OCI-LY1 (cell line): ENCODE measurements around the gene PNPLA8.

Experiments used
- H2AFZ ChIP-seq: fragments of 200-600 bp; sonication (generic), shearing (Covaris generic); 2 replicates; pipeline ENCODE4 v1.6.0; 2014; ENCODE audit warnings: antibody characterized with exemption, mild to moderate bottlenecking, low read length
- H3F3A ChIP-seq: fragments of 200-600 bp; sonication (generic), shearing (Covaris generic); 2 replicates; pipeline ENCODE4 v1.6.0; 2014; ENCODE audit warnings: mild to moderate bottlenecking, antibody characterized with exemption, low read length, moderate library complexity; ENCODE audit not compliant: insufficient read depth
- H3K27ac ChIP-seq: fragments of 200-600 bp; sonication (generic); 2 replicates; pipeline ENCODE4 v1.5.1; 2014; ENCODE audit warnings: low read length, mixed run types, mild to moderate bottlenecking, low read depth; ENCODE audit not compliant: poor library complexity, severe bottlenecking
- H3K27me3 ChIP-seq: fragments of 200-600 bp; sonication (generic); 2 replicates; pipeline ENCODE4 v1.6.0; 2014; ENCODE audit warnings: antibody characterized with exemption, mild to moderate bottlenecking, low read length, moderate library complexity; ENCODE audit not compliant: insufficient read depth
- H3K36me3 ChIP-seq: fragments of 200-600 bp; sonication (generic); 2 replicates; pipeline ENCODE4 v1.6.1; 2014; ENCODE audit warnings: mild to moderate bottlenecking, antibody characterized with exemption, low read length, moderate library complexity, mixed read lengths; ENCODE audit not compliant: insufficient read depth
- H3K4me1 ChIP-seq: fragments of 200-600 bp; sonication (generic); 2 replicates; pipeline ENCODE4 v1.5.1; 2014; ENCODE audit warnings: mild to moderate bottlenecking, low read length, moderate library complexity; ENCODE audit not compliant: insufficient read depth, severe bottlenecking
- H3K4me2 ChIP-seq: fragments of 200-600 bp; sonication (generic), shearing (Covaris generic); 2 replicates; pipeline ENCODE4 v1.6.1; 2014; ENCODE audit warnings: low read length
- H3K4me3 ChIP-seq: fragments of 200-600 bp; sonication (generic); 2 replicates; pipeline ENCODE4 v1.5.1; 2014; ENCODE audit warnings: low read length, low read depth, mild to moderate bottlenecking, mixed read lengths; ENCODE audit not compliant: poor library complexity, severe bottlenecking
- H3K79me2 ChIP-seq: fragments of 200-600 bp; shearing (Covaris generic); 2 replicates; pipeline ENCODE4 v1.6.1; 2016; ENCODE audit warnings: mixed run types, low read length, mixed read lengths; ENCODE audit not compliant: insufficient read depth
- H3K9ac ChIP-seq: fragments of 200-600 bp; sonication (generic), shearing (Covaris generic); 2 replicates; pipeline ENCODE4 v1.6.1; 2014; ENCODE audit warnings: mild to moderate bottlenecking, low read length, mixed read lengths
- H3K9me2 ChIP-seq: fragments of 200-600 bp; sonication (generic), shearing (Covaris generic); 2 replicates; pipeline ENCODE4 v1.6.1; 2014; ENCODE audit warnings: low read depth, mild to moderate bottlenecking, low read length, mixed read lengths
- H3K9me3 ChIP-seq: fragments of 200-600 bp; shearing (Covaris generic); 2 replicates; pipeline ENCODE4 v1.6.1; 2014; ENCODE audit warnings: low read length, mixed read lengths
- H4K20me1 ChIP-seq: fragments of 200-600 bp; sonication (generic), shearing (Covaris generic); 2 replicates; pipeline ENCODE4 v1.6.0; 2016; ENCODE audit warnings: mild to moderate bottlenecking, low read length; ENCODE audit not compliant: insufficient read depth
- EZH2 ChIP-seq: fragments of 200-600 bp; sonication (generic), shearing (Covaris generic); IDR thresholded peaks from 2 replicates; pipeline ENCODE4 v1.8.0; 2017; ENCODE audit warnings: borderline replicate concordance, mixed run types, mild to moderate bottlenecking, antibody characterized with exemption, low read length, moderate library complexity, mixed read lengths
- TF ChIP-seq, protein P1 (sequence below): fragments of 200-600 bp; sonication (generic), shearing (Covaris generic); IDR thresholded peaks from 2 replicates; pipeline ENCODE4 v1.5.1; 2017; ENCODE audit warnings: mild to moderate bottlenecking, antibody characterized with exemption, low read length, moderate library complexity, mixed read lengths

Gene PNPLA8

DNA sequence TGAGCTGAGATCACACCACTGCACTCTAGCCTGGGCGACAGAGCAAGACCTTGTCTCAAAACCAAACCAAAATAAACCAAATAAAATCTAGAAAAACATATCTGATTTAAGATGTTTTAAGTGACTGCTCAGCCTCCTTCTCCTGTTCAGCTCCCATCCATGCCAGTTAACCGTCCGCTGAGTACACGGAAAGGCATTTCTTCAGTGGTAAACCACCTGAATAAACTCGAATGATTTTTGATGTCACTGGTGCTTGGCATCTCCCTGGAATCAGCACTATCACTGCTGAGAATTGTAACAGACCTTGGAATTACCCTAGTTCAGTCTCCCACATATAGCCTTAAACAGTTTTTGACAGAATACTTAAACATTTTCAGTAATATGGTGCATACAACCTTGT lies 45.6 kb downstream of the PNPLA8 start:
- H3K9me3 ChIP-seq = no peaks in the 10 kb centered on the region
- H3K4me2 ChIP-seq = no peak overlapping the region
- H4K20me1 ChIP-seq = no peaks in the 10 kb centered on the region
- no peak overlapping the region for H3K4me3 ChIP-seq
- H3K9ac ChIP-seq = no peak overlapping the region
- no peaks in the 10 kb centered on the region for H3F3A ChIP-seq
- H3K9me2 ChIP-seq = no peaks in the 10 kb centered on the region
- peaks cover 4% of the 10 kb centered on the region for H3K4me1 ChIP-seq
- peaks cover 65% of the 10 kb centered on the region for H3K36me3 ChIP-seq
- no peaks in the 10 kb centered on the region for H3K27me3 ChIP-seq
- TF ChIP-seq EZH2 = no peak
- TF ChIP-seq, protein P1, sequence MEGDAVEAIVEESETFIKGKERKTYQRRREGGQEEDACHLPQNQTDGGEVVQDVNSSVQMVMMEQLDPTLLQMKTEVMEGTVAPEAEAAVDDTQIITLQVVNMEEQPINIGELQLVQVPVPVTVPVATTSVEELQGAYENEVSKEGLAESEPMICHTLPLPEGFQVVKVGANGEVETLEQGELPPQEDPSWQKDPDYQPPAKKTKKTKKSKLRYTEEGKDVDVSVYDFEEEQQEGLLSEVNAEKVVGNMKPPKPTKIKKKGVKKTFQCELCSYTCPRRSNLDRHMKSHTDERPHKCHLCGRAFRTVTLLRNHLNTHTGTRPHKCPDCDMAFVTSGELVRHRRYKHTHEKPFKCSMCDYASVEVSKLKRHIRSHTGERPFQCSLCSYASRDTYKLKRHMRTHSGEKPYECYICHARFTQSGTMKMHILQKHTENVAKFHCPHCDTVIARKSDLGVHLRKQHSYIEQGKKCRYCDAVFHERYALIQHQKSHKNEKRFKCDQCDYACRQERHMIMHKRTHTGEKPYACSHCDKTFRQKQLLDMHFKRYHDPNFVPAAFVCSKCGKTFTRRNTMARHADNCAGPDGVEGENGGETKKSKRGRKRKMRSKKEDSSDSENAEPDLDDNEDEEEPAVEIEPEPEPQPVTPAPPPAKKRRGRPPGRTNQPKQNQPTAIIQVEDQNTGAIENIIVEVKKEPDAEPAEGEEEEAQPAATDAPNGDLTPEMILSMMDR = no peak
- H3K79me2 ChIP-seq = no peaks in the 10 kb centered on the region
- H3K27ac ChIP-seq = no peak overlapping the region
- no peak overlapping the region for H2AFZ ChIP-seq

DNA sequence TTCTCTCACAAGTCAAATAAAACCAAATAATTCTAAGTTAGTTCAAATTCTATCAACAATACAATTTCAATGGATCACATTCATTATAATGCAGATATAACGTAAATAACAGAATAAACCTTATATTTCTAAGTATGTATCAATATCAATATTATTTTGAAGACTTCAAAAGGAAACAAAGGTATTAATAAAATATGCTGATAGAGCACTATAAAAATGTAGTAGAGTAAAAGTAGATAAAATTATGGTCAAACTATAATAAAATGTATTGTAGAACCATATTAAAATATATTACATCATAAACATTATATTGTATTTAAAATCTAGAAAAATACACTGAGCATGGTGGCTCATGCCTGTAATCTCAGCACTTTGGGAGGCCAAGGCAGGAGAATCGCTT lies 46.2 kb downstream of the PNPLA8 start:
- TF ChIP-seq, protein P1 = no peak
- TF ChIP-seq EZH2 = no peak

DNA sequence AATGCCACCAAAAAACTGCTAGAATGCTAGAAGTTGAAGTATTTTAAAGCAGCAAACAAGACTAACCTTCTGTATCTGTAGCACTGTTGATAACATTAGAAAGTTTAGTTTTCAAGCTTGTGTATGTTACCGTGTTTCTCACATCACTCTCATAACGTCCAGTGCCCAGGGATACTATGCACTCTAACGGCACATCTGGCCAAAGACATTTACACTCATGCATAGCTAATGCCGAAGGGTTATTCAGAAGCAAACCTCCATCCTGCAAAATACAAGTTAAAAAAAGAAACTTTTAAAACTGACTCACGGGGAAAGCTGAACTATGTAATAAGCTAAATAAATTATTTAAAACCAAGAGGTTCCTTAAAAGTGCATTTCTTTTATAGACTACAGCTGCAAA lies 46.8 kb downstream of the PNPLA8 start:
- TF ChIP-seq EZH2 = no peak
- TF ChIP-seq, protein P1 = no peak
- H3K79me2 ChIP-seq = no peaks in the 10 kb centered on the region
- no peaks in the 10 kb centered on the region for H3K9me2 ChIP-seq
- H3F3A ChIP-seq = no peaks in the 10 kb centered on the region
- H3K27ac ChIP-seq = no peak overlapping the region
- no peaks in the 10 kb centered on the region for H3K27me3 ChIP-seq
- peaks cover 61% of the 10 kb centered on the region for H3K36me3 ChIP-seq
- H2AFZ ChIP-seq = no peak overlapping the region
- no peak overlapping the region for H3K4me2 ChIP-seq
- no peak overlapping the region for H3K4me3 ChIP-seq
- H4K20me1 ChIP-seq = no peaks in the 10 kb centered on the region
- peaks cover 4% of the 10 kb centered on the region for H3K4me1 ChIP-seq
- no peaks in the 10 kb centered on the region for H3K9me3 ChIP-seq
- no peak overlapping the region for H3K9ac ChIP-seq

More for the DNA sequence above, 46.2 kb downstream of the PNPLA8 start:
- no peaks in the 10 kb centered on the region for H4K20me1 ChIP-seq
- no peaks in the 10 kb centered on the region for H3K9me2 ChIP-seq
- H3K9ac ChIP-seq = no peak overlapping the region
- H3K27me3 ChIP-seq = no peaks in the 10 kb centered on the region
- peaks cover 4% of the 10 kb centered on the region for H3K4me1 ChIP-seq
- H3K4me2 ChIP-seq = no peak overlapping the region
- no peaks in the 10 kb centered on the region for H3F3A ChIP-seq
- no peaks in the 10 kb centered on the region for H3K9me3 ChIP-seq
- H2AFZ ChIP-seq = no peak overlapping the region
- H3K4me3 ChIP-seq = no peak overlapping the region
- H3K36me3 ChIP-seq = peaks cover 66% of the 10 kb centered on the region
- H3K79me2 ChIP-seq = no peaks in the 10 kb centered on the region
- H3K27ac ChIP-seq = no peak overlapping the region
